ENCODE data around the gene CYP2R1. TPM values are rescaled to one million over a fixed set of nuclear protein-coding genes. Genes with fewer than 3 reads are reported as not detected.
A peak's percentile ranks its signal among the peaks of the same experiment; 100 is the strongest.
"Not testable (repeated sequence)": the region's sequence is repeated elsewhere in the genome, so short reads cannot be mapped to it uniquely, and the experiment has no call there.

The CYP2R1 gene
- total and polyA plus RNA-seq, 2 experiments from 2014 or later = 20.4 to 25.6 TPM

DNA sequence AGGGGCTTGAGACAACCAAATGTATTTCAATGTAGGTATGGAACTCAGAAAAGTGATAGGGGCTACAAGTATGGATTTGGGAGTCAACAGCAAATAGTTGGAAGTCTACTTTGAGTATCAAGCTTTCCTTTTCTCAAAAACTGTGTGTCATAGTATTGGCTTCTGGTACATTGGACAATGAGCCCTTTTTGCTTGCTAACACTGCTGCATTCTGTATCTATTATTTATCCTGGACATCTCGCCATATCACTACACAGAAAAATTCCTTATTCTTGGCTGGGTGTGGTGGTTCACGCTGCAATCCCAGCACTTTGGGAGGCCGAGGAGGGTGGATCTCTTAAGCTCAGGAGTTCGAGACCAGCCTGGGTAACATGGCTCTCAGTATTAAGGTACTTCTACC, 18.4 kb downstream of the CYP2R1 start:
- Histone ChIP-seq H3K9me3 (ENCODE audit: low read depth) (no peaks in the 10 kb centered on the region), H3K4me3 (no peak overlapping the region), H3K4me1 (ENCODE audit: insufficient read depth) (no peaks in the 10 kb centered on the region), H3K36me3 (replicated peaks; ENCODE audit: insufficient read depth, low read depth) (no peaks in the 10 kb centered on the region), H3K27ac (no peak overlapping the region), H4K20me1 (ENCODE audit: insufficient read depth, poor library complexity, severe bottlenecking) (no peaks in the 10 kb centered on the region), H3K4me2 (no peak overlapping the region), H3K9me2 (replicated peaks; ENCODE audit: insufficient read depth) (no peaks in the 10 kb centered on the region), H3K27me3 (no peaks in the 10 kb centered on the region), H2AFZ (no peak overlapping the region), H3K79me2 (no peaks in the 10 kb centered on the region)
- DNase-seq (ENCODE audit: low spot score) = no peak
- 99% methylated on average over 4 of the region's 4 CpGs for WGBS (ENCODE audit: low lambda C conversion rate, missing lambda C conversion rate)
- TF ChIP-seq EZH2 (IDR thresholded peaks at IDR 0.05; ENCODE audit: borderline replicate concordance) (no peak), EZH2phosphoT487 (IDR thresholded peaks at IDR 0.05; ENCODE audit: low read depth, severe bottlenecking, unreplicated experiment) (no peak)
- TF ChIP-seq, protein P1, sequence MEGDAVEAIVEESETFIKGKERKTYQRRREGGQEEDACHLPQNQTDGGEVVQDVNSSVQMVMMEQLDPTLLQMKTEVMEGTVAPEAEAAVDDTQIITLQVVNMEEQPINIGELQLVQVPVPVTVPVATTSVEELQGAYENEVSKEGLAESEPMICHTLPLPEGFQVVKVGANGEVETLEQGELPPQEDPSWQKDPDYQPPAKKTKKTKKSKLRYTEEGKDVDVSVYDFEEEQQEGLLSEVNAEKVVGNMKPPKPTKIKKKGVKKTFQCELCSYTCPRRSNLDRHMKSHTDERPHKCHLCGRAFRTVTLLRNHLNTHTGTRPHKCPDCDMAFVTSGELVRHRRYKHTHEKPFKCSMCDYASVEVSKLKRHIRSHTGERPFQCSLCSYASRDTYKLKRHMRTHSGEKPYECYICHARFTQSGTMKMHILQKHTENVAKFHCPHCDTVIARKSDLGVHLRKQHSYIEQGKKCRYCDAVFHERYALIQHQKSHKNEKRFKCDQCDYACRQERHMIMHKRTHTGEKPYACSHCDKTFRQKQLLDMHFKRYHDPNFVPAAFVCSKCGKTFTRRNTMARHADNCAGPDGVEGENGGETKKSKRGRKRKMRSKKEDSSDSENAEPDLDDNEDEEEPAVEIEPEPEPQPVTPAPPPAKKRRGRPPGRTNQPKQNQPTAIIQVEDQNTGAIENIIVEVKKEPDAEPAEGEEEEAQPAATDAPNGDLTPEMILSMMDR (IDR thresholded peaks at IDR 0.05; ENCODE audit: poor library complexity) = no peak

DNA sequence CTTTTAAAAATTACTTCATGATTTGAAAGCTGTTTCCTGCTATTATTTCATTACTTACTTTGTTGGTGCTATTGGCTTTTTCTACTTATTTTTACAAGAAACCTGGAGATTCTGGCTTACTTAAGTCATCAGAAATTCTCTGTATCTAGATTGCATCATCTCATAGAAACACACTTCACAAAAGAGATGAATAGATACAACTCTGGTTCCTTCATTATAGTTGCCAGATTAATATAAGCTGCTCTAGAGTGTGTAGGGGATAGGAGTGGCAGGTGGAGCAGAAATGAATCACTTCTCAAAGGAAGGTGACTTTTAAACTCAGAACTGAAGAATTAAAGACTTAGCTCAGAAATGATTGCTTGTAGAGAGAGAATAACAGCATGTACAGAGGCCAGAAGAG, 20.0 kb downstream of the CYP2R1 start:
- TF ChIP-seq EZH2 (IDR thresholded peaks at IDR 0.05; ENCODE audit: borderline replicate concordance) = no peak

DNA sequence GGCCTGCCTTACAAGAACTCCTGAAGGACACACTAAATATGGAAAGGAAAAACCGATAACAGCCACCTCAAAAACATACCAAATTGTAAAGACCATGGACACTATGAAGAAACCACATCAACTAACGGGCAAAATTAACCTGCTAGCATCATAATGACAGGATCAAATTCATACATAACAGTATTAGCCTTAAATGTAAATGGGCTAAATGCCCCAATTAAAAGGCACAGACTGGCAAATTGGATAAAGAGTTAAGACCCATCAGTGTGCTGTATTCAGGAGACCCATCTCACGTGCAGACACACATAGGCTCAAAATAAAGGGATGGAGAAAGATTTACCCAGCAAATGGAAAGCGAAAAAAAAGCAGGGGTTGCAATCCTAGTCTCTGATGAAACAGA, 28.3 kb downstream of the CYP2R1 start:
- H3K79me2 ChIP-seq; DNase-seq (ENCODE audit: low spot score); H4K20me1 ChIP-seq (ENCODE audit: insufficient read depth, poor library complexity, severe bottlenecking); H3K4me2 ChIP-seq; H3K9me2 ChIP-seq (replicated peaks; ENCODE audit: insufficient read depth); H2AFZ ChIP-seq; H3K9me3 ChIP-seq (ENCODE audit: low read depth); H3K27me3 ChIP-seq; H3K36me3 ChIP-seq (replicated peaks; ENCODE audit: insufficient read depth, low read depth); H3K4me1 ChIP-seq (ENCODE audit: insufficient read depth); H3K27ac ChIP-seq; H3K4me3 ChIP-seq: not testable (repeated sequence)
- 96% methylated on average over 4 of the region's 4 CpGs for WGBS (ENCODE audit: low lambda C conversion rate, missing lambda C conversion rate)

More for the DNA sequence above, 20.0 kb downstream of the CYP2R1 start:
- H3K4me1 ChIP-seq (ENCODE audit: insufficient read depth) = no peaks in the 10 kb centered on the region
- no peaks in the 10 kb centered on the region for H4K20me1 ChIP-seq (ENCODE audit: insufficient read depth, poor library complexity, severe bottlenecking)
- H3K4me3 ChIP-seq = no peak overlapping the region
- no peaks in the 10 kb centered on the region for H3K9me2 ChIP-seq (replicated peaks; ENCODE audit: insufficient read depth)
- DNase-seq (ENCODE audit: low spot score) = no peak
- H3K36me3 ChIP-seq (replicated peaks; ENCODE audit: insufficient read depth, low read depth) = no peaks in the 10 kb centered on the region
- H3K27me3 ChIP-seq = no peaks in the 10 kb centered on the region
- H3K4me2 ChIP-seq = no peak overlapping the region
- H2AFZ ChIP-seq = no peak overlapping the region
- no peaks in the 10 kb centered on the region for H3K9me3 ChIP-seq (ENCODE audit: low read depth)
- no peaks in the 10 kb centered on the region for H3K79me2 ChIP-seq
- H3K27ac ChIP-seq = no peak overlapping the region

DNA sequence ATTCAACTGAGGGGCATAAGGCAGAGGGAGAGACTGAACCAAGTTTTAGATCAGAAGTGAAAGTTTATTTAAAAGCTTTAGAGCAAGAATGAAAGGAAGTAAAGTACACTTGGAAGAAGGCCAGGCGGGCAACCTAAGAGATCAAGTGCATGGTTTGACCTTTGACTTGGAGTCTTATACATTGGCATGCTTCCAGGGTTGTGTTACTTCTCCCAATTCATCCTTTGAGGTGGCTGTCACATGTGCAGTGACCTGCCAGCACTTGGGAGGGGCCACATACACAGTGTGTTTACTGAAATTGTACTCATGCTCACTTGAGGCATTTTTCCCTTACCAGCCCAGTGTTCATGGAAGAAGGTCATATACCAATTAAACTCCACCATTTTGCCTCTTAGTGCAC, 30.4 kb downstream of the CYP2R1 start:
- Histone ChIP-seq H3K4me2 (no peak overlapping the region), H3K36me3 (replicated peaks; ENCODE audit: insufficient read depth, low read depth) (peaks cover 3% of the 10 kb centered on the region), H2AFZ (no peak overlapping the region), H3K79me2 (no peaks in the 10 kb centered on the region), H3K27me3 (no peaks in the 10 kb centered on the region), H3K4me1 (ENCODE audit: insufficient read depth) (no peaks in the 10 kb centered on the region), H3K9me3 (ENCODE audit: low read depth) (no peaks in the 10 kb centered on the region), H3K4me3 (no peak overlapping the region), H3K9me2 (replicated peaks; ENCODE audit: insufficient read depth) (no peaks in the 10 kb centered on the region), H4K20me1 (ENCODE audit: insufficient read depth, poor library complexity, severe bottlenecking) (no peaks in the 10 kb centered on the region), H3K27ac (no peak overlapping the region)
- 100% methylated on average over 1 of the region's 1 CpG for WGBS (ENCODE audit: low lambda C conversion rate, missing lambda C conversion rate)
- DNase-seq (ENCODE audit: low spot score) = peak; percentile 61
- no peak for TF ChIP-seq EZH2 (IDR thresholded peaks at IDR 0.05; ENCODE audit: borderline replicate concordance)
- TF ChIP-seq, protein P1 (IDR thresholded peaks at IDR 0.05; ENCODE audit: poor library complexity) = no peak
- TF ChIP-seq EZH2phosphoT487 (IDR thresholded peaks at IDR 0.05; ENCODE audit: low read depth, severe bottlenecking, unreplicated experiment) = no peak

DNA sequence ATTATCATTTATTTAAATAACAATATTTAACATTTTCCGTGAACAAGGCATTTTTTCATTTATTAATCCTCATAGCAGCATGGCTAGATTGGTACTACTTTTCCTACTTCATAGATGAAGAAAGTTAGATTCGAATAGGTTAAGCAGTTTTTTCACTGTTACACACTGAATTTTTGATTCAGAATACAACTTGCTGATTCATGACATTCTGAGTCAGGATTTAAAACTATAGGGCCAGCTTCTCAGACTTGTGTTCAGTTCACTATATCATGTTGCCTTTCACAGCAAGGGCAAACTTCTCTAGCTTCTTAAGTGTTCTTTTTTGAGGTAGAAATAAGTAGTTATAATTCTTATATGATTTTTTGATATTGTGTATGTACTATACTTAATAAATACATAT, 31.5 kb downstream of the CYP2R1 start:
- no peaks in the 10 kb centered on the region for H3K9me2 ChIP-seq (replicated peaks; ENCODE audit: insufficient read depth)
- H2AFZ ChIP-seq = no peak overlapping the region
- no peak overlapping the region for H3K27ac ChIP-seq
- no peak overlapping the region for H3K4me3 ChIP-seq
- H3K27me3 ChIP-seq = no peaks in the 10 kb centered on the region
- TF ChIP-seq EZH2 (IDR thresholded peaks at IDR 0.05; ENCODE audit: borderline replicate concordance) (no peak), EZH2phosphoT487 (IDR thresholded peaks at IDR 0.05; ENCODE audit: low read depth, severe bottlenecking, unreplicated experiment) (no peak)
- TF ChIP-seq, protein P1 (IDR thresholded peaks at IDR 0.05; ENCODE audit: poor library complexity) = no peak
- H3K4me1 ChIP-seq (ENCODE audit: insufficient read depth) = no peaks in the 10 kb centered on the region
- H3K36me3 ChIP-seq (replicated peaks; ENCODE audit: insufficient read depth, low read depth) = peaks cover 3% of the 10 kb centered on the region
- H3K9me3 ChIP-seq (ENCODE audit: low read depth) = no peaks in the 10 kb centered on the region
- H3K4me2 ChIP-seq = no peak overlapping the region
- no peak for DNase-seq (ENCODE audit: low spot score)
- H4K20me1 ChIP-seq (ENCODE audit: insufficient read depth, poor library complexity, severe bottlenecking) = no peaks in the 10 kb centered on the region
- no peaks in the 10 kb centered on the region for H3K79me2 ChIP-seq
- 95% methylated on average over 2 of the region's 2 CpGs for WGBS (ENCODE audit: low lambda C conversion rate, missing lambda C conversion rate)
